IMR-90 (cell line): ENCODE measurements around the gene VPS52. TPM values are rescaled to one million over a fixed set of nuclear protein-coding genes. Genes with fewer than 3 reads are reported as not detected.

Experiments used
- ATAC-seq: fragments of 200-7000 bp; cut with Tn5 transposase; 2 replicates; pipeline ENCODE4 v1.9.1; 2020; ENCODE audit warnings: low read depth, mild to moderate bottlenecking, moderate library complexity
- BruUV-seq: library from RNA; stranded (reverse); fragments of 400-500 nt; replicated peaks from 2 replicates; lab custom pipeline; 2021; lab: Mats Ljungman, UMichigan
- CTCF ChIA-PET: fragments of 300-600 bp; formaldehyde crosslinking; extraction: SDS; loops from one replicate; lab custom pipeline; 2021; ENCODE audit warnings: antibody characterized with exemption; lab: Yijun Ruan, JAX
- POLR2A ChIA-PET: fragments of 300-600 bp; sonication (Branson Sonifier 250); formaldehyde crosslinking; loops from one replicate; lab custom pipeline; 2022; ENCODE audit warnings: antibody characterized with exemption; ENCODE audit not compliant: unreplicated experiment; lab: Charles Lee
- DNase-seq: peaks from one replicate; pipeline ENCODE4 v3.0.0; 2013
- H2AFZ ChIP-seq: replicated peaks from 2 replicates; pipeline ENCODE3; 2013; ENCODE audit warnings: low read length, mild to moderate bottlenecking; ENCODE audit not compliant: poor library complexity
- H2AK5ac ChIP-seq: 2 replicates; pipeline ENCODE4 v1.6.1; 2013; ENCODE audit warnings: low read depth, low read length, inconsistent platforms
- H2AK9ac ChIP-seq: replicated peaks from 2 replicates; pipeline ENCODE3; 2013; ENCODE audit warnings: mild to moderate bottlenecking, low read depth, low read length, moderate library complexity; ENCODE audit not compliant: poor library complexity
- H2BK120ac ChIP-seq: 2 replicates; pipeline ENCODE4 v1.6.1; 2013; ENCODE audit warnings: low read depth, low read length, inconsistent platforms
- H2BK15ac ChIP-seq: 3 replicates; pipeline ENCODE4 v1.6.1; 2013; ENCODE audit warnings: low read depth, low read length, inconsistent platforms
- H2BK20ac ChIP-seq: 2 replicates; pipeline ENCODE4 v1.6.1; 2013; ENCODE audit warnings: low read depth, mild to moderate bottlenecking, inconsistent platforms, low read length, moderate library complexity
- H2BK5ac ChIP-seq: 2 replicates; pipeline ENCODE4 v1.6.1; 2013; ENCODE audit warnings: mild to moderate bottlenecking, low read depth, low read length, inconsistent platforms; ENCODE audit not compliant: poor library complexity, severe bottlenecking
- H3K14ac ChIP-seq: replicated peaks from 2 replicates; pipeline ENCODE4 v1.6.1; 2013; ENCODE audit warnings: low read depth, low read length, inconsistent platforms
- H3K18ac ChIP-seq: 2 replicates; pipeline ENCODE4 v1.6.1; 2013; ENCODE audit warnings: low read depth, low read length, control low read depth
- H3K23ac ChIP-seq: 2 replicates; pipeline ENCODE4 v1.6.1; 2013; ENCODE audit warnings: low read depth, low read length, inconsistent platforms
- H3K27ac ChIP-seq: 2 replicates; pipeline ENCODE4 v1.5.1; 2013; ENCODE audit warnings: mild to moderate bottlenecking, control low read depth, low read length; ENCODE audit not compliant: insufficient read depth
- H3K27me3 ChIP-seq: 2 replicates; pipeline ENCODE4 v1.6.1; 2013; ENCODE audit warnings: low read length; ENCODE audit not compliant: control insufficient read depth, insufficient read depth
- H3K36me3 ChIP-seq: 2 replicates; pipeline ENCODE4 v1.6.1; 2013; ENCODE audit warnings: low read length, mixed read lengths; ENCODE audit not compliant: control insufficient read depth, insufficient read depth
- H3K4ac ChIP-seq: 2 replicates; pipeline ENCODE4 v1.6.1; 2013; ENCODE audit warnings: low read depth, low read length, inconsistent platforms
- H3K4me1 ChIP-seq: 2 replicates; pipeline ENCODE4 v1.6.1; 2013; ENCODE audit warnings: low read length, mixed read lengths; ENCODE audit not compliant: control insufficient read depth, insufficient read depth
- H3K4me2 ChIP-seq: 2 replicates; pipeline ENCODE4 v1.6.1; 2013; ENCODE audit warnings: low read depth, mild to moderate bottlenecking, control low read depth, low read length, moderate library complexity
- H3K4me3 ChIP-seq: 2 replicates; pipeline ENCODE4 v1.5.1; 2013; ENCODE audit warnings: low read depth, mild to moderate bottlenecking, control low read depth, low read length, moderate library complexity; ENCODE audit not compliant: insufficient read depth
- H3K56ac ChIP-seq: 2 replicates; pipeline ENCODE4 v1.6.1; 2013; ENCODE audit warnings: low read length, inconsistent platforms; ENCODE audit not compliant: insufficient read depth; ENCODE audit errors: extremely low read depth
- H3K79me1 ChIP-seq, 2 experiments: 2 replicates each; pipeline ENCODE4 v1.6.1; 2013; ENCODE audit warnings: low read length in 2 of 2, inconsistent platforms in 1 of 2, low read depth in 1 of 2
- H3K9ac ChIP-seq: 2 replicates; pipeline ENCODE4 v1.6.1; 2013; ENCODE audit warnings: low read depth, low read length, control low read depth
- H3K9me1 ChIP-seq: 2 replicates; pipeline ENCODE4 v1.6.1; 2013; ENCODE audit warnings: low read length, inconsistent platforms; ENCODE audit not compliant: insufficient read depth
- H3K9me3 ChIP-seq: 2 replicates; pipeline ENCODE4 v1.6.1; 2013; ENCODE audit warnings: low read length; ENCODE audit not compliant: control insufficient read depth, insufficient read depth
- H4K20me1 ChIP-seq: 2 replicates; pipeline ENCODE4 v1.6.1; 2013; ENCODE audit warnings: low read length, inconsistent platforms; ENCODE audit not compliant: insufficient read depth
- H4K5ac ChIP-seq: 2 replicates; pipeline ENCODE4 v1.6.1; 2013; ENCODE audit warnings: mild to moderate bottlenecking, low read depth, low read length, control low read depth
- H4K8ac ChIP-seq, 2 experiments: 2 replicates each; pipeline ENCODE4 v1.6.1; 2013; ENCODE audit warnings: low read depth in 2 of 2, low read length in 2 of 2, control low read depth in 1 of 2, inconsistent platforms in 1 of 2
- H4K91ac ChIP-seq: 2 replicates; pipeline ENCODE4 v1.6.1; 2013; ENCODE audit warnings: low read depth, low read length, inconsistent platforms; ENCODE audit not compliant: insufficient read depth
- BHLHE40 ChIP-seq: fragments of 150-350 bp; IDR thresholded peaks from 2 replicates; pipeline ENCODE4 v1.6.1; 2016; ENCODE audit warnings: mild to moderate bottlenecking, low read depth, low read length
- CEBPB ChIP-seq: IDR thresholded peaks from 2 replicates; pipeline ENCODE4 v1.6.1; 2012; ENCODE audit warnings: low read depth, low read length, improper control_type of control experiment
- CHD1 ChIP-seq: IDR thresholded peaks from 2 replicates; pipeline ENCODE4 v1.6.1; 2012; ENCODE audit warnings: low read depth, low read length, improper control_type of control experiment
- CTCF ChIP-seq: conservative IDR thresholded peaks from 2 replicates; pipeline ENCODE4 v1.5.1; 2012; ENCODE audit warnings: mild to moderate bottlenecking, low read depth, low read length, improper control_type of control experiment
- MAZ ChIP-seq: IDR thresholded peaks from 2 replicates; pipeline ENCODE4 v1.6.1; 2012; ENCODE audit warnings: low read depth, mild to moderate bottlenecking, low read length, improper control_type of control experiment, moderate library complexity, borderline replicate concordance
- NFE2L2 ChIP-seq: fragments of 150-350 bp; IDR thresholded peaks from 2 replicates; pipeline ENCODE4 v1.6.1; 2016; ENCODE audit warnings: low read depth, mild to moderate bottlenecking, low read length
- POLR2A ChIP-seq: IDR thresholded peaks from 2 replicates; pipeline ENCODE4 v1.6.1; 2012; ENCODE audit warnings: mild to moderate bottlenecking, low read depth, low read length
- RAD21 ChIP-seq: IDR thresholded peaks from 2 replicates; pipeline ENCODE4 v1.6.1; 2012; ENCODE audit warnings: low read length, improper control_type of control experiment
- RFX5 ChIP-seq: IDR thresholded peaks from 2 replicates; pipeline ENCODE4 v1.8.0; 2012; ENCODE audit warnings: low read depth, mild to moderate bottlenecking, low read length, moderate library complexity
- WGBS, 2 experiments: methylation state at CpG; one replicate each; pipeline versions ENCODE4 v1.1.5 to v1.1.7; 2013; ENCODE audit warnings: missing lambda C conversion rate in 2 of 2; ENCODE audit not compliant: insufficient read length in 1 of 2; ENCODE audit errors: extremely low coverage in 2 of 2; 5-methylcytosine and 5-hydroxymethylcytosine counted together
- dilution Hi-C: fragments of 300-500 bp; cut with HindIII; formaldehyde crosslinking; loops from one replicate; pipeline ENCODE4 v1.14.3; 2018; ENCODE audit warnings: low sequenced_read_pairs; ENCODE audit not compliant: unreplicated experiment
- in situ Hi-C: fragments of 300-500 bp; cut with MboI; formaldehyde crosslinking; loops from 3 replicates; pipeline ENCODE4 v1.14.3; 2019; ENCODE audit warnings: low sequenced_read_pairs, inconsistent platforms, mixed read lengths
- intact Hi-C: fragments of 100-400 bp; cut with micrococcal nuclease; formaldehyde crosslinking; loops from 2 replicates; pipeline ENCODE4 v1.10.0; 2022
- polyA plus RNA-seq, 3 experiments: library from polyadenylated mRNA; depleted of rRNA; stranded (reverse); fragments of >200 nt; gene quantifications; 2 replicates each; pipeline ENCODE4 v1.2.3, GENCODE V29; 2012; ENCODE audit warnings: low replicate concordance in 1 of 3
- total RNA-seq: library from RNA; depleted of rRNA; stranded (reverse); fragments of >200 nt; gene quantifications from 2 replicates; pipeline ENCODE4 v1.2.3, GENCODE V29; 2012

The VPS52 gene
- total and polyA plus RNA-seq, 2 of the 4 experiments (the other 2 are of a cell fraction), result 29.8 to 54.6 TPM

GRCh38 chr6:33277663-33278391, 6.2 kb upstream of the VPS52 start:
- H3K18ac ChIP-seq, result no peak overlapping the region
- H2AK5ac ChIP-seq, result peak overlapping the region; percentile 51; the same call in 1 of the 2 replicates
- peaks cover 67% of the 10 kb centered on the region for H3K36me3 ChIP-seq
- peak overlapping the region; percentile 80 for H2AFZ ChIP-seq
- peaks cover 71% of the 10 kb centered on the region for H4K20me1 ChIP-seq
- H3K4me2 ChIP-seq, result peak overlapping the region; percentile 64; the same call in 1 of the 2 replicates
- POLR2A ChIA-PET, result interaction anchor here (1.8 kb wide), 1 partner anchor 11 kb away, joined by 10 read pairs; the partner anchor contains the start of genes PFDN6 and WDR46
- 0 out of 2 replicates have a peak, but pooled peaks have one; percentile 11 for TF ChIP-seq CTCF
- TF ChIP-seq RFX5, result no peak
- no peak for TF ChIP-seq NFE2L2
- TF ChIP-seq BHLHE40, result no peak
- no peak for TF ChIP-seq MAZ
- TF ChIP-seq CEBPB, result no peak
- no peak for TF ChIP-seq RAD21
- TF ChIP-seq CHD1, result no peak
- TF ChIP-seq POLR2A, result no peak
- 76% methylated on average over 11 of the region's 39 CpGs; no CpG with 5 or more reads in 1 of the 2 experiments for WGBS, 2 experiments
- ATAC-seq (peak; percentile 1; the same call in 1 of the 2 replicates), DNase-seq (no peak)
- CTCF ChIA-PET, result interaction anchor here (1.8 kb wide), 1 partner anchor 19 kb away, joined by 5 read pairs; no protein-coding TSS in a partner anchor
- no peak overlapping the region for H3K9ac ChIP-seq
- H3K14ac ChIP-seq, result no peak overlapping the region
- peaks cover 14% of the 10 kb centered on the region for H3K4me1 ChIP-seq
- no peaks in the 10 kb centered on the region for H3K27me3 ChIP-seq
- H2AK9ac ChIP-seq, result peak overlapping the region; percentile 94
- peak overlapping the region; percentile 72 for H4K5ac ChIP-seq
- peak overlapping the region; percentile 27 to 52; a peak in 3 of 4 replicates for H4K8ac ChIP-seq
- peaks cover 21 to 52% of the 10 kb centered on the region in 2 experiments for H3K79me1 ChIP-seq
- no peak overlapping the region for H2BK20ac ChIP-seq
- intact Hi-C loops, result no loop called here
- in situ Hi-C loops, result no loop called here
- H4K91ac ChIP-seq, result peak overlapping the region; percentile 49
- H3K4me3 ChIP-seq, result peak overlapping the region; percentile 46
- no peak overlapping the region for H3K23ac ChIP-seq
- peaks cover 9% of the 10 kb centered on the region for H3K9me1 ChIP-seq
- no peak overlapping the region for H3K56ac ChIP-seq
- no peak overlapping the region for H2BK15ac ChIP-seq
- BruUV-seq, result no TSS peak
- H3K27ac ChIP-seq, result peak overlapping the region; percentile 4; the same call in 1 of the 2 replicates
- dilution Hi-C loops, result no loop called here
- no peak overlapping the region for H2BK5ac ChIP-seq
- H3K9me3 ChIP-seq, result no peaks in the 10 kb centered on the region
- no peak overlapping the region for H2BK120ac ChIP-seq
- H3K4ac ChIP-seq, result peak overlapping the region; percentile 35
